Choroid plexus epithelial cell (primary cell): ENCODE measurements around the gene FOXP4.

Experiments
- DNase-seq: peaks from one replicate; pipeline ENCODE4 v3.0.0-alpha.2; 2010; ENCODE audit warnings: low read depth
- H3K4me3 ChIP-seq: 2 replicates; pipeline ENCODE4 v1.5.1; 2011; ENCODE audit warnings: low read depth, mild to moderate bottlenecking, control low read depth, low read length, moderate library complexity
- CTCF ChIP-seq: conservative IDR thresholded peaks from 2 replicates; pipeline ENCODE4 v1.5.1; 2011; ENCODE audit warnings: low read depth, mild to moderate bottlenecking, control low read depth, inconsistent platforms, low read length, moderate library complexity

The FOXP4 gene

DNA sequence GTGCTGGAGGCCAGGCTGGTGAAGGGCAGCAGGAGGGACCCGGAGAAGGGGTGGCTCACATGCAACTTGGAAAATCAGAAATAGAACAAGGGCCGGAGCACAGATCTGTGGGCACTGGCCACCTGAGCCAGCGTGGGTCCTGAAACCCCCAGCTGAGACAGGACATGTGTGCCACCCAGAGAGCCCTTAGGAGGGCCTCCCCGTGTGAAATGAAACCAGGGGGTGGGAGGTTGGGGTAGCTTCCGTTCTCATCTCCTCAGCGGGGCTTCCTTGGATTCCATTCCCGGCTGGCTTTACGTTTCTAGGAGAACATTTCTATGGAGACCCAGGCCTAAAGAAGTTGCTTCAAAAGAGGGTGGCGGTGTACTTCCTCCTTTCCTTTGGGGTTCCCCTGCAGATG is 5.7 kb downstream of the FOXP4 start:
- TF ChIP-seq CTCF, result no peak
- no peak overlapping the region for H3K4me3 ChIP-seq
- no peak for DNase-seq

DNA sequence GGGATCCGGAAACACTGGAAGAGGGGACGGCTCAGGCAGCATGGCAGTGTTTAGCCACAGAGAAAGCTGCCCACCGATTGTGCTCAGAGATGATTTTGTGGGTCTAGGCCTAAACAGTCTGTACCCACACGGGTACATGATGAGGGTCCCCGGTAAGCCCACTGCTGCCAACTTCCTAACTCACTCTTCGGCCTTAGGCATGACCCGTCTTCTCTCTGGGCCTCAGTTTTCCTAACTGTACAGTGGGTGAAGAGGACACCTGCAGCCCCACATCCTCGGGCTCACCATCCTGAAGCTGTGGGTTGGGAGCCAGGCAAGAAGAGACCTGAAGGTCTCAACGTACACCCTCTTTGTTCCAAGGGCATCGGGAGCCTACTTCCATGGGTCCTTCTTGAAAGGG is 6.5 kb downstream of the FOXP4 start:
- H3K4me3 ChIP-seq, result no peak overlapping the region
- TF ChIP-seq CTCF, result no peak
- DNase-seq, result no peak

DNA sequence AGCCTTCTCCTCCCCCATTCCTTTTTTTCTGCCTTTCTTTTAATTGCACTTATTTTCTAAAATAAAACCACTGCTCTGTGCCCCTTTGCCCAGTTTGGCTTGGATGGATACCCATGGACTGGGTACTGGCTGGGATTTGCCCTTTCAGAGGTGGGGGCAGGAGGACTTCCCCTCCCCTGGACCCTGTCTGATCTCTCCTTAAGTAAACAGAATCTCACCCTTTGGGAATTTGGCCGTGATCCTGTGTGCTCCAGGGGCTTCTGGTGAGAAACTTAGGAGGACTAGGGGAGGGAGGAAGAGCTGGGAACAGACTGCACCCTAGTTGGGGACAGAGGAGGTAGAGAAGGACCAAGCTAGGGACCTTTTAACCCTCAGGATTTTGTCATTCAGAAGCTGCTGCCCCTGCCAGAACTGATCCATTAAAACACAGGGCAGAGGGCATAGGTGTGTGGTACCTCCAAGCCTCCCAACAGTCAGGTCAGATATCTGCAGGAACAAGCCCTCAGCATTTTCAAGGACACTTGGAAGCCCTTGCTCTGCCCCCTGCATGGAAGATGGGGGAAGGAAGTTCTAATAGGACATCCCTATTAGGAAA is 7.3 kb downstream of the FOXP4 start:
- DNase-seq, result no peak
- TF ChIP-seq CTCF, result no peak
- H3K4me3 ChIP-seq, result no peak overlapping the region

- TF ChIP-seq CTCF, result no peak
- no peak overlapping the region for H3K4me3 ChIP-seq
- no peak for DNase-seq
These were observed 9.4 kb downstream of the FOXP4 start for GRCh38 chr6:41555326-41556300.

DNA sequence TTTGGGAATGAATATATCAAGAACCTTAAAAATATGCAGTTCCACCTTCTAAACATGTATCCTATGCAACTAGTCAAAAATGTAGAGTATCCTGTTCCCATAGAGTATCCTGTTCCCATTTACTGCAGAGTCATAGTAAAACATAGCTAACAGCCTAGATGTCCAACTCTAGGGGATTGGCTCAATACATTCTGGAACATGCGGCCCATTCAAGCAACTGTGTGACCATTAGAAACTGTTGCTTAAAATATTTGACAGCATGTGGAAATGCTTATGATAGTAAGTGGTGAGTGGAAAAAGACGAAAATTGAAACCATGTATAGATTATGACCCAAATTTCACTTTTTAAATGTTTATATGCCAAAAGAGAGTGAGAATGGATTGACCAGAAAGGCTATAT is 11.2 kb downstream of the FOXP4 start:
- TF ChIP-seq CTCF, result no peak
- no peak for DNase-seq
- no peak overlapping the region for H3K4me3 ChIP-seq

- no peak for TF ChIP-seq CTCF
- DNase-seq, result no peak
- no peak overlapping the region for H3K4me3 ChIP-seq
These were observed 12.0 kb downstream of the FOXP4 start for GRCh38 chr6:41558033-41558807.
